Stimulated activated effector memory CD8-positive, alpha-beta T cell treated with anti-CD3 and anti-CD28 coated beads, Interleukin-12 subunit alpha, Interleukin-12 subunit beta, amount 100 ng/mL, for 72 hours (primary cell): ENCODE results near the gene PDLIM7.
A peak's percentile ranks its signal among the peaks of the same experiment; 100 is the strongest.

Experiments
- ATAC-seq: fragments of 150-1000 bp; cut with Tn5 transposase; 2 replicates; pipeline ENCODE4 v1.10.0; 2021
- DNase-seq, 2 donors: peaks; one replicate each; pipeline ENCODE4 v3.0.0; 2021 to 2022; ENCODE audit warnings: low spot score in 2 of 2
- H3K27ac Mint-ChIP-seq: one replicate; pipeline ENCODE4 v1.8.0; 2022; ENCODE audit warnings: mild to moderate bottlenecking, mixed read lengths
- H3K36me3 Mint-ChIP-seq: one replicate; pipeline ENCODE4 v1.8.0; 2022; ENCODE audit warnings: mild to moderate bottlenecking, mixed read lengths
- H3K4me1 Mint-ChIP-seq: one replicate; pipeline ENCODE4 v1.8.0; 2022; ENCODE audit warnings: mixed read lengths
- H3K4me3 Mint-ChIP-seq: one replicate; pipeline ENCODE4 v1.8.0; 2022; ENCODE audit warnings: mild to moderate bottlenecking, mixed read lengths
- H3K9me3 Mint-ChIP-seq: one replicate; pipeline ENCODE4 v1.8.0; 2022; ENCODE audit warnings: mixed read lengths

The PDLIM7 gene

DNA sequence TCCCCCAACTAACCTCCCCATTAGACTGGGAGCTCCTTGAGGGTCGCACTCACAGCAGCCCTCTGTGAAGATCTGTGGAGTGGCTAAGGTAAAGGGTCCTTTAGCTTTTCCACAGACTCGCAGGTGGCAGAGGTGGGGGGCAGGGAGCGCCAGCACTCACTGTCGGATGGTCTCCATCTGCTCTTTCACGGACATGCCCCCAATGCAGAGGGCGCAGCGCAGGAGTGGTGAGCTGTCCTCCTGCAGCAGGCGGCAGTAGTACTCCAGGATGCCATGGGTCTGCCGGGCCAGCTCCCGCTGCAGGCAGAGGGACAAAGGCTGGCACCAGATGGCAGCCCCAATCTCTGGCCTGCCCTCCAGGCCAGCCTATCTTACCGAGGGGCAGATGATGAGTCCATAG lies 17.1 kb upstream of the PDLIM7 start:
- Mint-ChIP-seq H3K36me3 (peaks cover 78% of the 10 kb centered on the region), H3K27ac (peak overlapping the region; percentile 90), H3K4me1 (peaks cover 59% of the 10 kb centered on the region), H3K9me3 (no peaks in the 10 kb centered on the region), H3K4me3 (no peak overlapping the region)
- DNase-seq (no peak), ATAC-seq (no peak)

DNA sequence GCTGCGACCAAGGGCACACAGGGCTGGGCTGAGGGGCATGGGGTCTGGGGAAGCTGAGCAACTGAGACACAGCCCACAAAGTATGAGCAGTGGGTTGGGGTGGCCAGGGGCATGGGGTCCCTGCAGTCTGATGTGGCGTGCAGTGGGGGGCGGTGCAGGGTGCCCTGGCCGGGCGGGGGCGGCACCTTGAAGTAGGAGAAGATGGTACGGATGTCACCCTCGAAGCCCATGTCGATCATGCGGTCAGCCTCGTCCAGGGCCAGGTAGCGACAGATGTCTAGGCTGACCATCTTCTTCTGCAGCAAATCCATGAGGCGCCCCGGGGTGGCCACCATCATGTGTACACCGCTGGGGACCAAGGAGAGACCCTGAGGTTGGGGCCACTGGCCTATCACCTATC lies 16.1 kb upstream of the PDLIM7 start:
- H3K4me1 Mint-ChIP-seq: peaks cover 53% of the 10 kb centered on the region
- H3K4me3 Mint-ChIP-seq: no peak overlapping the region
- no peak for DNase-seq
- no peak for ATAC-seq
- peaks cover 80% of the 10 kb centered on the region for H3K36me3 Mint-ChIP-seq
- no peaks in the 10 kb centered on the region for H3K9me3 Mint-ChIP-seq
- peak overlapping the region; percentile 90 for H3K27ac Mint-ChIP-seq

DNA sequence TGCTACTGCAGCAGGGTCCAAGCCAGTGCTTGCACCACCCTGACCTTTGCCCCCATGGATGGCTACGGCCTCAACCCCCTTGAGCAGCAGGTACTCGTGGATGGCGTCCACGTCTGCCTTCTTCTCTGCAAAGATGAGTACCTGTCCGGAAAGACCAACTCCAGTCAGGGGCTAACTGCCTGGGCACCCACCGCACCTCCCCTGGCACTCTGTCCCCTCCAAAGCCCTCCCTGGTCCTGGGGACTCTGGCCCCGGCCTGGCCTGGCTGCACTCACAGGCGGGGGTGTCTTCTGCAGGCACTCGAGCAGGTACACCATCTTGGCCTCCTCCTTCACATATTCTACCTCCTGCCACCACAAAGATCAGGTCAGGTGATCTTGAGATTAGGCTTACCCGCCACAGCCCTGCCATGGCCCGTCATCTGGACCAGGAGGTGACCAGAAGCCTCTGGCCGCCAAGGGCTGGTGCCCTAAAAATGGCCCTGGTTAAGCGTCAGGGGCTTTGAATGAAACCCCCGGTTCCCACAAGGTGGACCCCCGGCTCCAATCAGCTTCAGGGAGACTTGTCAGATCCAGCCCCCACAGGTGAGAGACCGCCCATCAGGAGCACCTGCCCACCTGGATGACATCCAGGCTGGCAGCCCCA lies 15.5 kb upstream of the PDLIM7 start:
- DNase-seq: no peak
- Mint-ChIP-seq H3K4me1 (peaks cover 53% of the 10 kb centered on the region), H3K4me3 (no peak overlapping the region), H3K9me3 (no peaks in the 10 kb centered on the region), H3K36me3 (peaks cover 80% of the 10 kb centered on the region), H3K27ac (no peak overlapping the region)
- ATAC-seq: no peak

DNA sequence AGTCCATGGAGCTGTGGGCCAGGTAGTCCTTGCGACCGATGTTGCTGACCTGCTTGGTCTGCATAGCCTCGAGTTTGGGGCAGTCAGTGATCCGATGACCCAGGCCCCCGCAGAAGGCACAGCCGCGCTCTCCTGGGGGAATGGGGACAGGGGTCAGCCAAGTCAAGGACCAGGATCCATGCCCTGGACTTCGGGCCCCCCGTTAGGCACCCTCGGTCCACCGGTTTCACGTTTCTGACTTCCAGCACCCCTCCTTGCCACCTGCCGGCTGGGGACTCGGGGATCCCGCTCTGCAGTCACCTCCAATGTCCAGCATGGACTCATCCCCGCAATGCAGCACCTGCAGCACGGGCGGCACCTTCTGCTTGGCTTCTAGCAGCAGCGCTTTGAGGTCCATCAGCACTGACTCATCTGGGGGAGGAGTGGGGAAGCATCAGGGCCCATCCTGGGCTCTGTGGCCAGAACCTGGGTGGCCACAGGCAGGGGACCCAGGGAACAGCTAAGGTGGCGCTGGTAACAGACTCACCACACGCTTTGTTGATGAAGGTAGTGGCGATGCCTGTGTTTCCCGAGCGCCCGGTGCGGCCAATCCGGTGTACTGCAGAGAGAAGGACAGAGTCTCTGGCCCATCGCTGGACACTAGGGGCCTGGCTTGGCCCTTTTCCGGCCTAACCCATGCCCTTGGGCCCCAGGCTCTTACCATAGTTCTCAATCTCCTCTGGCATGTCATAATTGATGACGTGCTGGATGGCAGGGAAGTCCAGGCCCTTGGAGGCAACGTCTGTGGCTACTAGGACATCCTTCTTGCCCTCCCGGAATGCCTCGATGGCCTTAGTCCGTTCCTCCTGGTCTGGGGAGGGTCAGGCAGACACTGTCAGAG lies 14.6 kb upstream of the PDLIM7 start:
- H3K27ac Mint-ChIP-seq: no peak overlapping the region
- DNase-seq (no peak), ATAC-seq (no peak)
- H3K36me3 Mint-ChIP-seq: peaks cover 75% of the 10 kb centered on the region
- no peak overlapping the region for H3K4me3 Mint-ChIP-seq
- H3K4me1 Mint-ChIP-seq: peaks cover 46% of the 10 kb centered on the region
- no peaks in the 10 kb centered on the region for H3K9me3 Mint-ChIP-seq

DNA sequence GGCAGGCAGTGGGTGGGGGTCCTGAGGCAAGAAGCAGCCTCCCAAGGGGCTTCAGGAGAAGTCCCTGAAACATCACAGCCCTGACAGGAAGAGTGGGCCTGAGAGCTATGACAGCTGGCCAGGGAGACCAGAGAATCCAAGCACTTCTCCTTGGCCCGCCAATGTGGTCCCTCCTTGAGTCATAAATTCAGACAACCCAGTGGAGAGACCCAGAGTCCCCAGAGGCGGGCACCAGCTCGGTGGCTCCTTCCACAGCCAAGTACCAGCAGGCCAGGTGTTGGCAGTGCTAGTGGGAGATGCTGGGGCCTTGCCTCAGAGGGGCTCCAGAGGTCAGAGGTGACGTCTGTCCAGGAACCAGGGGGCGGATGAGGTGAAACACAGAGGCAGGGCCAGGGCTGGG lies 13.8 kb upstream of the PDLIM7 start:
- Mint-ChIP-seq H3K4me3 (no peak overlapping the region), H3K36me3 (peaks cover 72% of the 10 kb centered on the region)

DNA sequence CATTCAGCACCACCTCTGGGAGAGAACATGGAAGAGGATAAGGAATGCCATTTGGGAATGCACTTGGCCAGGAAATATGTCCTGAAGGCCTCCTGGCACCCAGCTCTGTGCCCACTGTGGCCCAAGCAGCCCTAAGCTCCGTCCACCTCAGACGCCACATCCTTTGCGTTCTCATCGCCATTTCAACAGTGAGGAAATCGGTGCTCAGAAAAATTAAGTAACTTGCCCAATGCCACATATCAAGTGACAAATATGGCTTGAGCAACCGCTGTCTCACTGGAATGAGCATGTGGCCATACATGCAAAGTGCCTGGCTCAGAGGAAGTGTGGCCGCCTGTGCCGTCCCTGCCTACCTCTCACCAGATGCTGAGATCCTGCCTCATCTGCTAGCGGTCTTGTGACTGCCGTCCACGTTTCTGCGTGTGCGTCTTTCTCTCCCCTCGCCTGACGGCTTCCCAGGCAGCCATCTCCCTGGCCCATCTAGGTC lies 13.2 kb upstream of the PDLIM7 start:
- Mint-ChIP-seq H3K4me3 (no peak overlapping the region), H3K36me3 (peaks cover 66% of the 10 kb centered on the region), H3K4me1 (peaks cover 32% of the 10 kb centered on the region), H3K27ac (no peak overlapping the region), H3K9me3 (no peaks in the 10 kb centered on the region)
- ATAC-seq (no peak), DNase-seq (no peak)

More for the DNA sequence above, 13.8 kb upstream of the PDLIM7 start:
- Mint-ChIP-seq H3K9me3 (no peaks in the 10 kb centered on the region), H3K4me1 (peaks cover 38% of the 10 kb centered on the region), H3K27ac (no peak overlapping the region)
- DNase-seq (no peak), ATAC-seq (no peak)

DNA sequence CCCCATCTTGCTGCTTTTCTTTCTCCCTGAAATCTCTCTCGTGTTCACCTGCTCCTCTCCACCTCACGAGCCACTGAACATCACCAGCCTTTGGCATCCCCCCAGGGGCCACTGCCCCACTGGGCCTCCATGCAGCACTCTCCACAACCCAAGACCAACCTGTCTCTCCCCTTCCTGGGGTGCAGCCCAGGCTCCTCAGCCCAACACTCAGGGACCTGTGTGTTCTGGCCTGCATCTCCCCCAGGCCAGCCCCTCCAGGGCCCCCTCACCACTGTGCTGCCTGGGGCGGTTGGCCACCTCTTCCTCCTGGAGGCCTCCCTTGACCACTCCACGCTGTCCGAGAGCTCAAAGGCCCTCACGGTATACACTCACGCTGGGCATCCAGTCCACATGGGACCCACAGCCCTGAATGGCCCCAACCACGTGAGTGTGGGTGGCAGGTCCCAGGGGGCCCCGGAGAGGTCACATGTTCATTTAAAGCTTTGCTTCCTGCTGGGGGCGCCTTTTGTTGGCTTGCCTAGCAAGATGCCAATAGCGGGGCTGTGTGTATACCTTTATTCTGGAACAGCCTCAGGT lies 12.7 kb upstream of the PDLIM7 start:
- H3K36me3 Mint-ChIP-seq: peaks cover 61% of the 10 kb centered on the region
- no peaks in the 10 kb centered on the region for H3K9me3 Mint-ChIP-seq
- peaks cover 27% of the 10 kb centered on the region for H3K4me1 Mint-ChIP-seq
- ATAC-seq (peak; percentile 5), DNase-seq (no peak)
- H3K27ac Mint-ChIP-seq: no peak overlapping the region
- H3K4me3 Mint-ChIP-seq: no peak overlapping the region

DNA sequence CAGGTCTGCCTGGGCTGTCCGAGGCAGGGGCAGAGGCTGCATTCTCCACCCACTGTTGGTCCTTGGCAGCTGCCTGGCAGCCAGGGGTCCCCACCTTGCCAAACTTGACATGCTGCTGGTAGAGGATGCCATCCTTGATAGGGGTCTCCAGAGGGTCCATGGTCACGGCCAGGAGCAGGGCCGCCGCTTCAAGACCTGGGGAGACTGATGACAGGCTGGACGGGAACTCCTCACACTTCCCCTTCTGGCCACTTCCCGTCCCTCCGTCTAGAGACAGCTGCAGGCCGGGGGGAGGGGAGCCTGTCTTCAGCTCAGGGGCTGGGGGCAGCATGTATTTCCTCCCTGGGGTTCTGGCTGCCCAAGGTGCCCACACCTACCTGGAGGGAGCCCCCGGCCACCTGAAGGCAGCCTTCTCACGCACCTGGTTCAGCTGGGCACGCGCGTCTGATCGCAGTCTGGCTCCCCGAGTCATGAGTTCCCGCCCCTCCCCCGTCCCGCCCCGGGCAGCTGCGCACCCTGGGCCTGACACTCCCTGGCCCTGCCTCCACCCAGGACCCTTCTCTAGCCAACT lies 12.1 kb upstream of the PDLIM7 start, which contains the start of gene DOK3:
Gene DOK3 (minus strand): TSS at position 446 of the 571 bp plus-strand sequence. CDS start 286 bp downstream, at position 160.
- H3K4me3 Mint-ChIP-seq: peak within 1 kb of the TSS; percentile 13
- no peaks in the 10 kb centered on the region for H3K9me3 Mint-ChIP-seq
- H3K27ac Mint-ChIP-seq: peak within 1 kb of the TSS; percentile 56
- no peak for DNase-seq
- H3K4me1 Mint-ChIP-seq: peaks cover 23% of the 10 kb centered on the region
- H3K36me3 Mint-ChIP-seq: peaks cover 55% of the 10 kb centered on the region
- no peak for ATAC-seq

DNA sequence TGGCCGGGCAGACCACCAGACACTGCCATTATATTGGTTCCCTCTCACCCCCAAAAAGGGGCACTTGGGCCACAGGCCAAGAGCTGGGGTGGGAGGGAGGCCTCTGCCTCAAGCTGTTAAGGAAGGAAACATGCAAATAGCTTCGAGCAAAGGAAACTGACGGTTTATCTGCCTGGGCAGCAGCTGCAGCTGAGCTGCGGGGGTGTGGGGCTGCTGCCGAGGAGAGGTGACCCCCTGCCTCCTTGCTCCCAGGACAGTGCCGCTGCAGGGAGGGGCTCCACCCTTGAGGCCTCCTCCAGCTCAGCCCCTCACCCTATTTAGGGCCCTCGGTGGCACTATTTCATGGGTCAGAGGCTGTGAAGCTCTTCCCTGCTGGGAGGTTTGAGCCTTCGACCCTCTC lies 11.4 kb upstream of the PDLIM7 start:
- Mint-ChIP-seq H3K4me1 (peaks cover 17% of the 10 kb centered on the region), H3K27ac (peak overlapping the region; percentile 56), H3K36me3 (peaks cover 49% of the 10 kb centered on the region), H3K9me3 (no peaks in the 10 kb centered on the region), H3K4me3 (no peak overlapping the region)
- ATAC-seq (no peak), DNase-seq (no peak)

DNA sequence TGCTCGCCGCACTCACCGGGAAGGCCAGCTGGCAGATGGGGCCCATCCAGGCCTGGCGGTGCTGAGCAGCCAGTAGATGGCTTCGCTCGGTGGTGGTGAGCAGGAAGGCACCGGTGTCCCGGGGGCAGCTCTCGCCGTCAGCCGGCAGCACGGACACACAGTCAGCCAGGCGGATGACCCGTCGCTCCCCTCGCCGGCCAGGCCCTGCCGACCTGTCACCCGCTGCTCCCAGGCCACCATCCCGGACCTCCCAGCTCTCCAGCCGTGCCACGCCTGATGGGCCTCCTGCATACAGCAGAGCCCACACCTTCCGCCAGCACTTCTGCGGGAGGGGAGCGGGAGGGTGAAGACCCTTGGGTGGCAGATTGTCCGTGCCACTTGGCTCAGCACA lies 10.8 kb upstream of the PDLIM7 start:
- Mint-ChIP-seq H3K9me3 (no peaks in the 10 kb centered on the region), H3K4me1 (peaks cover 15% of the 10 kb centered on the region), H3K4me3 (no peak overlapping the region), H3K36me3 (peaks cover 43% of the 10 kb centered on the region), H3K27ac (peak overlapping the region; percentile 1)
- ATAC-seq (no peak), DNase-seq (no peak)

DNA sequence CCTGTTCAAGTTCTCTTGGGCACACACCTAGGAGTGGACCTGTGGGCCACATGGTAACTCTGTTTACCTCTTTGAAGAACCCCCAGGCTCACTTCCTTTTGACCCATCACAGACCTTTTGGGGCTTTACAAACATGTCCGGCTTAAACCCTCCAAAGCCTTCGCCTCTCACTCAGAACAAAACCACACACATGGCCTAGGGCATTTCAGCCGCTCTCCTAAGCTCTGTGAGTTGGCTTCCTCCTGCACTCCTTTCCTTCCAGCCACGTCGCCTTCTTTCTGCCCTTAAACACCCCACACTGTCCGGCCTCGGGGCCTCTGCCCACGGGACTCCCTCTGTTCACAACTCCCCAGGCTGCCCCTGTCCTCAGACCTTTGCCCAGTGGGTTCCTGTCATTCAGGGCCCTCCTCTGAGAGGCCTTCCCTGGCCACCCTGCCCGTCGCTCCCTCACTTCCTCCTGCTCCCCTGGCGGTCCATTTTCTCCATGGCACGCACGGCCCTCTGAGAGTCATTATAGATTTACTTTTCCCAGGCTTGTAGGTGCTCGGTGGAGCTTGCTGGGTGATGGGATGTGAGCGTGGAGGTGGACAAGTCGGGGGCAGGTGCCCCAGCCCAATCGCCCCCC lies 10.3 kb upstream of the PDLIM7 start:
- no peak for ATAC-seq
- Mint-ChIP-seq H3K4me1 (peaks cover 15% of the 10 kb centered on the region), H3K4me3 (no peak overlapping the region), H3K27ac (peak overlapping the region; percentile 1), H3K9me3 (no peaks in the 10 kb centered on the region), H3K36me3 (peaks cover 37% of the 10 kb centered on the region)
- DNase-seq: no peak

DNA sequence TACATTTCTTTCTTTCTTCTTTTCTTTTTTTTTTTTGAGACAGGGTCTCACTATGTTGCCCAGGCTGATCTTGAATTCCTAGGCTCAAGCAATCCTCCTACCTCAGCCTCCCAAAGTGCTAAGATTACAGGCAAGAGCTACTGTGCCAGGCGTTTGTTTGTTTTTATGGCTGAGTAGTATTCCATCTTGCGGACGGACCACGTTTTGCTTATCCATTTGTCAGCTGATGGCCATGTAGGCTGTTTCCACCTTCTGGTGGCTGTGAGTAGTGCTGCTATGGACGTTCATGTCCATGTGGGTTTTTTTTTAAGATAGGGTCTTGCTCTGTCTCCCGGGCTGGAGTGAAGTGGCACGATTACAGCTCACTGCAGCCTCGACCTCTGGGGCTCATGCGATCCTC lies 9.8 kb upstream of the PDLIM7 start:
- H3K27ac Mint-ChIP-seq: peak overlapping the region; percentile 1
- peaks cover 33% of the 10 kb centered on the region for H3K36me3 Mint-ChIP-seq
- H3K9me3 Mint-ChIP-seq: no peaks in the 10 kb centered on the region
- ATAC-seq: no peak
- no peak for DNase-seq
- peaks cover 15% of the 10 kb centered on the region for H3K4me1 Mint-ChIP-seq
- no peak overlapping the region for H3K4me3 Mint-ChIP-seq

DNA sequence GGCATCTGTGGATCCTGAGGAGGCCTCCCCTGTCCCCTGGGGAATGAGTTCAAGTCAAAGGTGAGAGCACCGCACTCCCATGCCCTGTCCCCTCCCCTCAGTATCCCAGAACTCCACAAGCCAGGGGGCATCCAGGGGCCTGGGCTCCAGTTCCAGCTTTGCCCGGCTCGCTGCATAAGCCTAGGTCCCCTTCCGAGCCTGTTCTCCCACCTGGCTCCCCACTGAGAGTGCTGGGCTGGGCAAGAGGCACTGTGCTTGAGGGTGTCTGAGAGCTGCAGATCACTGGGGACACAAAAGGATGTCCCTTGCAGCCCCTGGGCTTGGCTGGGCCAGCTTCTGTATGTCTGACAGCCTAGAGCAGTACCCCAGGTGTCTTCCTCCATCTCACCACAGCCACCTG lies 7.7 kb upstream of the PDLIM7 start:
- Mint-ChIP-seq H3K4me3 (no peak overlapping the region), H3K27ac (no peak overlapping the region), H3K9me3 (no peaks in the 10 kb centered on the region), H3K4me1 (peaks cover 4% of the 10 kb centered on the region), H3K36me3 (peaks cover 16% of the 10 kb centered on the region)
- ATAC-seq (no peak), DNase-seq (no peak)

DNA sequence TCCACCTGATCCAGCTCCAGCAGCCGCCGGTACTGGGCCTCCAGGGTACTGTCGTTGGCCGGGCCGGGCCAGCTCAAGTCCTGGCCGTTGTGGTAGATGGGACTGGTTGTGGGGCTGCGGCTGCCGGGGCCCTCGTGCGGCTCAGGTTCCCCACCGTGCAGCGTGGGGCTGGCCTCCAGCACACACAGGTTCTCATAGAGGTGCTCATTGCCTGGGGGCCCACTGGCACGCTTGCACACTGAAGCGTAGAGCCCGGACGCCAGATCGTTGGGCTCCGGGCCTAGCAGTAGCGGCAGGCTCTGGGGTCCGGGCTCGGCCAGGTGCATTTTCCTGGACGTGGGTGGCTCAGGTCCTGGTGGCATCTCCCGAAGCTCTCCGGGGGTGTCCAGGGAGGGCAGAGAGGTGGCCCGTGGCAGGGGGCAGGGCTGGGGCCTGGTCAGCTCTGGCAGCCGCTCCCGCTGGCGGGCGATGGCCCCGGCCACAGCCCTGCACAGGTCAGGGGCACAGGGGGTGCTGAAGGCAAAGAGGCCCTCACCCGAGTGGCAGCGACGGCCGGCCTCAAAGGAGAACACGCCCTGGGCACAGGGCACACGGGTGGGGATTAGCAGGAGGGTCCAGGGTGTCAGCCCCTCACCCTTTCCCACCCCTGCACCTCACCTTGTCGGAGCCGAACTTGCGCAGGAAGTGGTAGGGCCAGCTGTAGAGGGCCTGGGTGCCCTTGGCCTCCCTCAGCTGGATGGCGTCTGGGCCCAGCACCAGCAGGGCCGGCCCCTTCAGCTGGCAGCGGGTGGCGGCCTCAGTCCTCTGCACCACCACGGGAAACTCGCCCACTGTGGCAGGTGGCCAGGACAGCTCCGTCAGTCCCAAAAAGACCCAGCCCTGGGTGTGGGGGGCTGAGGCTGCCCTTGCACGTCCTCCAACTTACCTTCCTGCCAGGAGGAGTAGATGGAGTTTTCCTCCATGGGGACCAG lies 7.0 kb upstream of the PDLIM7 start:
- no peak overlapping the region for H3K27ac Mint-ChIP-seq
- H3K36me3 Mint-ChIP-seq: peaks cover 14% of the 10 kb centered on the region

More for the DNA sequence above, 7.0 kb upstream of the PDLIM7 start:
- ATAC-seq (no peak), DNase-seq (no peak)
- H3K4me3 Mint-ChIP-seq: no peak overlapping the region
- H3K4me1 Mint-ChIP-seq: no peaks in the 10 kb centered on the region
- no peaks in the 10 kb centered on the region for H3K9me3 Mint-ChIP-seq
